HG03045 (cell line): ENCODE results near the gene HELZ.
"Not testable (repeated sequence)": the region's sequence is repeated elsewhere in the genome, so short reads cannot be mapped to it uniquely, and the experiment has no call there.

Experiments used
- ATAC-seq: cut with Tn5 transposase; IDR thresholded peaks from one replicate; pipeline ENCODE4 v1.9.1; 2021; ENCODE audit warnings: mild to moderate bottlenecking, moderate library complexity; ENCODE audit not compliant: unreplicated experiment

Gene HELZ

DNA sequence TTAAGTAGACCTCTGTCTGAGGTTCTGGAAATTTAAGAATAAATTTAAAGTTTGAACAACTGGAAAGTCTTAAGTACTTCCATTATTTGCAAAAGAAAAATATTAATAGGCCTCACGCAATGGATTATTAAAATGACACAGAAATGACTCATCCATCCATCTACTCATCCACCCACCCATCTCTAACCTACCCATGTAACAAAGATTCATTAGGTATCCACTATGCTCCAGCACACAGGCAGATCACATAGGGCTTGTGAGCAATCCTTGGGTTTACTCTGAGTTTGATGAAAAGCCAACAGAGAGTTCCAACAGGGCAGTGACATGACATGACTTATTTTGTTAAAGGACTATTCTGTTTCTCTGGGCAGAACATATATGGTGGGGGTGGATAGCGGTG is 93.3 kb downstream of the HELZ start:
- ATAC-seq, result no peak

DNA sequence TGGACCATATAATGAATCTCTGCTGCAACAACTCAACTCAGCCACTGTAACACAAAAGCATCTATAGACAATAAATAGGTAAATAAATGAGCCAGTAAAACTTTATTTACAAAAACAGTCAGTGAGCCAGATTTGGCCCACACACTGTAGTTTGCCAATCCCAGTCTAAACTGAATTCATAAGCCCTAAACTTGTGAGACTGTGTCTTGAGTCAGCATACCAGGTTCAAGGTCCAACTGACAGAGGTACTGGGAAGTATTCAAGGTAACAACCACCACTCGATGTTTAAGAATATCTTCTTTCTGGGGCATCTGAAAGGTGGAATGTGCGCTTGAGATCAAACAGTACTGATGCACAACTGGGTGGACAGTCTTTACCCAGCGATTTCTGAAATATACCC is 94.2 kb downstream of the HELZ start:
- no peak for ATAC-seq

DNA sequence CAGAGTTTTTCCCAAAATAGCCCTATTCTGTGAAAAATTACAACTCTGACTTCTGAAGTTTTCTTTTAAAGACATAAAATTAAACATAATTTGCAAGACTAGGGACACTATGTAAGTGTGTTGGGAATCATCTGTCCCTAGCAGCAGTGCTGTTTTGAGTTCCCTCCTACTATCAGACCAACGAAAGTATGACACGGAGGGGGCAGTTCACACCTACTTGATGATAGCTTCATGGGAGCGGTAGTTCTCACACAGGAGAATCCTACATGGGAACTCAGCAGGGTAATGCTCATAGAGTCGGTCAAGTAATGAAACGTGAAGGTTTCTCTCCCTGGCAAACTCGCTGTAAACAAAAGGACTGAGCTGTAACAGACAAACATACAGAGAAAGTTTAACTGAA is 96.6 kb downstream of the HELZ start:
- ATAC-seq, result no peak

DNA sequence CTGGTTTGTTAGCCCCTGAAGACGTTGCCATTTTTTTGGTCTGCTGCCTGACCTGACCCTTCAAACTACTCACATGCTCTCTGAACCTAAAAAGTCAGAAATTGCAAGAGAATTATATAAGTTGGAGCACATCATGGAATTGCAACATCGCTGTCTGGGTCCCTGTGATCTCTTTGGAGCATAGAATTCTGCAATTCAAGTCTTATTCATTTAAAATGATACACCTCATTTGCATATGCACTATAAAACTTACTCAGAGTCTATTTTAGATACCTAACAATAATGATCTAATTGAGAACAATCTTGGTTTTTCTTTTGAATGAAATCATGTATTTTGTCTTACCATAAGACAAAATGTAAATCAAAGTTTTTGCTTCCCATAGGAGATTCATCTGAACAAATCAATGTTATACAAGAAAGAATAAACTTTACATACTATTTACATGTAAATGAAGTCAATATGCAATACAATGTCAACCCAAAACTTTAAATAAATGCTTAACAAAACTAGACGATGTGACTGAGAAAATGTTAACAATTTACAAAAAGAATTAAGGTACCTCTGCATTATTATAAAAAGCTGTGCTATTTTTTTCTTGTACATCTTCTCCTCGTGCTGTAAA is 99.7 kb downstream of the HELZ start:
- ATAC-seq, result no peak

DNA sequence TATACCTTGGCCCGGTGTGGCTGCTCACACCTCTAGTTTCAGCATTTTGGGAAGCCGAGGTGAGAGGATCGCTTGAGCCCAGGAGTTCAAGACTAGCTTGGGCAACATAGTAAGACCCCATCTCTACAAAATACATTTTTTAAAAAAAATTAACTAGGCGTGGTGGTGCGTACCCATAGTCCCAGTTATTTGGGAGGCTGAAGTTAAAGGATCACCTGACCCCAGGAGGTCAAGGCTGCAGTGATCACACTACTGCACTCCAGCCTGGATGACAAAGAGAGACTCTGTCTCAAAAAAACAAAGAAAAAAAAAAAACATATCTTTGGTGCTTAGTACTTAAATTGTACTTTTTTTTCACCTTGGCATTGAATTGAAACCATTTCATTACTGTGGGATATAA is 101.7 kb downstream of the HELZ start:
- ATAC-seq, result no peak

DNA sequence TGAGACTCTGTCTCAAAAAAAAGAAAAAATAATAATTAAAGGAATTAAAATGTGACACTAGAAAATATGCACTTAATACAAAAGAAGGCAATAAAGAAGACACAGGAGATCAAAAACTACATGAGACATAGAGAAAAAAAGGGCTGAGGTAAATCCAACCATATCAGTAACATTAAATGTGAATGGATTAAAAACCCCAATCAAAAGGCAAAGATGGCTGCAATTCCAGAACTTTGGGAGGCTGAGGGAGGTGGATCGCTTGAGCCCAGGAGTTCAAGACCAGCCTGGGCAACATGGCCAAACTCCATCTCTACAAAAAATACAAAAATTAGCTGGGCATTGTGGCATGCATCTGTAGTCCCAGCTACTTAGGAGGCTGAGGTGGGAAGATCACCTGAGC is 103.0 kb downstream of the HELZ start:
- not testable (repeated sequence) for ATAC-seq

DNA sequence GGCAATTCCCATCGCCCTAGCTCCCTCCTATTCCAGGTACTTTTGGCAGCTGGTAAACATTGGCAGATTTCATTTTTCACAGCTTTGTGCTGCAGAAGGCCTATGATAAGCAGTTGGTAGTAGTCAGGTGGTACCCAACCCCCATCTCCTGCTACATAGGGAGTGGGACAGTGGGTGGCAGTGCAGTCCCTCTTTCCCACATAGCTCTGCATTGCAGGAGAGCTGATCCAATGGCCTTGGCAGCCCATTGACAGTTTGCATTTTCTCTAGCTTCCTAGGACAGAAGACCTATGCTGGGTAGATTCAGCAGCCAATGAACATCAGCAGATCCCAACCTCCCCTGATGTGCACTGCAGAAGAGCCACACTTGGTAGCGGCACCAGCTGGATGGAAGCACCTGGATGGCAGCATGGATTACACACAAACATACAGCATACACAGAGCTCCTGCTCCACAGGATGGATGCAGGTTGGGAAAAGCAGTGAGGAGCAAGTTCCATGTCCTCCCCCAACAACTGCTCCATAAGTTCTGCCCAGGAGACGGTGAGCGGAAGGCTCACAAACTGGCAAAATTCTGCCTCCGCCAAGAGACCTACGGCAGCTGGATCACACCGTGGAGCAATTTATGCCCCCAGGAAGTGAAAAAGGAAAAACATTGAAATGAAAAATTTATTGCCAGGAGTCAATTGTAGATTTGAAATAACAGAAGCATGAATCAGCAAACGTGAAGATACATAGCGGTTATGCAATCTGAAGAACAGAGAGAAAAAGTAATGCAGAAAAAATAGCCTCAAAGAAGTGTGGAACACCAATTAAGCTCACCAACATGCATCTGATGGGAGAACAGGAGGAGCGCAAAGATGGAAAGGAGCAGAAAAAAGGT is 105.0 kb downstream of the HELZ start:
- no peak for ATAC-seq

DNA sequence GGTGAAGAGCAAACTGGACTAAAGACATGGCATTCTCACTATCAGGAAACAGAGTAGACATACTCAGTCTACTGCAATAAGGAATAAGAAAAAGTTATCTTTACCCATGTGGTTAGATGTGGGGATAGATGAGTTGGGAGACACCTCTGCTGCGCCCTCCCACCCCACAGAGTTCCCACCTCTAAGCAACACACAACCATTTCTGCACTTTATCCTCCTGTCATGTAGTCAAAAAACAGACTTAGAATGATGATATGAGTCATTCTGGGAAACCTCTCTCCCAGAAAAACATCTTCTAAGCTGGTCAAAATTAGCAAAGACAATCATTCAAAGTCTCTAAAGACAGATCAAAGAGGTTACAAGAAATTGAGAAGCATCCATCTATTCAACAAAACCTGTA is 105.7 kb downstream of the HELZ start:
- ATAC-seq, result no peak

DNA sequence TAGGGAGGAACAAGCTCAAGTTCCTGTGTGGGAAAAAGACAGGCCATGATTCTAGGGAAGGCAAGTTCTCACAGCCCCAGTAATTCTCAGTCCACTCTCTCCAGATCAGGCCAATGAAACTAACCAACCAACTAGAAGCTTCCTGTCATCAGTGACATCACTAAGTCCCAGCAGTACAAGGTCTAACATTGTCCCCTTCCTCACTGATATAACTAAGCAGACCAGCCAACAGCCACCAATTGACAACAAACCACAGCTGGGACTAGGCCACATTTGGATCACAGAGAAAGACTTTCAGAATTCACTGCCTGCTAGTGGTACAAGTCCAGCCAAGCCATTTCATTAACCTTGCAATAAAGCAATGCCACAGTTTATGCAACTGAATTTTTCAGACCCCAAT is 106.6 kb downstream of the HELZ start:
- no peak for ATAC-seq

DNA sequence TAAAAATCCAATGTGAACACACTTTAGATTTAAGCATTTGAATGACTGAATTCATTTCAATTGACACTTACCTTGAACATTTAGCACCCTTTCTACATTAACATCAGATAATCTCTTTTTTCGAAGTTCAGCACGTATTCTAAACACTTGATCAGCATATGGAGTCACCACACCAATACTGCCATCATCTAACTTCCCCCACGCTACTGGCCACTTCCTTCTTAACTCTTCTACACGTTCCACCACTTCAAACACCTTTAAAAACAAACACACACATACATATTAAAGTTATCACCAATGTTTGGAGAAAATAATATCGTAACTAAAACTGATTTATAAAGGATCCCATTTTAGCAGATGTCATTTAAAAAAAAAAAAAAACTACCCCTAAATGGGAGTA is 107.1 kb downstream of the HELZ start:
- no peak for ATAC-seq

DNA sequence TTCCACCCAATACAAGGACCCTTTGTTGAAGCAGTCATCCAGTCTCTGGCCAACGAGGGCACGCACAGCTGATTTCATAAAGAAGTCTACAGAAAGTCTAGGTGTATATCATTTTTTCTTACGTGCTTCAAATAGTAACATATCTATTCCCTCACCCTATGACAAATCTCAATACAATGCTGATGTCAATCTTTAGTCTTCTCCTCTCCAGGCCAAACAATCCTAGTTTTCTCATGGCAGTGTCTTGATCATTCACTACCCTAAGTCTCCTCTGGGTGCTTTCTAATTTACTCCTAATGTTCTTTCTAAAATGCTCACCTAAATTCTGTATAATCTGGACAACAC is 108.0 kb downstream of the HELZ start:
- ATAC-seq, result no peak

DNA sequence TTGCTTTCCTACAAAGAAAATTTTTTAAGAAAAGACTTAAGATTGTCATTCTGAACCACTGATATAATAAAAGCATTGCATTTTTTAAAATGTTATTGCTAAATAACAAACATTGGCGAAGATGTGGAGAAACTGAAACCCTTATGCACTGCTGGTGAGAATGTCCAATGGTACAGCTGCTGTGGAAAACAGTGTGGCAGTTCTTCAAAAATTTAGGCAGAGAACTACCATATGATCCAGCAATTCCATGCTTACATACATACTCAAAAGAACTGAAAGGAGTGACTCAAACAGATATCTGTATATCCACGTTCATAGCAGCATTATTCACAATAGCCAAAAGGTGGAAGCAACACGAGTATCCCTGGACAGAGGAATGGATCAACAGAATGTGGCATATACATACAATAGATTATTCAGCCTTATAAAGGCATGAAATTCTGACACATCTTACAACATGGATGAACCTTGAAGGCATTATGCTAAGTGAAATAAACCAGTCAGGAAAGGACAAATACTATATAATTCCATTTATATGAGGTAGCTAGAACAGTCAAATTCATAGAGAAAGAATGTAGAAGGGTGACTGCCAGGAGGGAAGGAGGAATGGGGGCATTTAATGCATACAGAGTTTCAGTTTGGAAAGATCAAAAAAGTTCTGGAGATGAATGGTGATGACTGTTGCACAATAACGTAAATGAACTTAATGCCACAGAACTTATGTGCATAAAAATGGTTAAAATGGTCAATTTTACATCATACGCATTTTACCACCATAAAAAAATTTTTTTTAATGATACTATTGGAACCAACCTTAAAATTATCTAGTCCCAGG is 108.6 kb downstream of the HELZ start:
- ATAC-seq, result no peak

DNA sequence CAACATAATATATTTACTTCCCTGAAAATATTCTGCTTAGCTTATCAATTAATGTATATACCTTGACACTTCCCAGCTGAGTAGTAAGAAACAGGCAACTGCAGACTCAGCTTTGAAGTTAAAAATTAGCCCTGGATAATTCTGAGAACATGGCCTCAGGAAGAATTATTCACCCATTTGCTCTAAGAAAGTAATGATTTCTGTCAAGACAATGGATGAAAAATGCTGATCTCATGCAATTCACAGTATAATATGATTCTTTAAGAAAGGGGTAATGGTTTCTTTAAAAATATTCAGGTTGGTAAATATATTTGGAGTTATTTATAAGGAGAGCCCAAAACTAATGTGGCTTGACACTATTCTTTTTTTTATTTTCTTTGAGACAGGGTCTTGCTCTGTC is 111.8 kb downstream of the HELZ start:
- ATAC-seq, result no peak

DNA sequence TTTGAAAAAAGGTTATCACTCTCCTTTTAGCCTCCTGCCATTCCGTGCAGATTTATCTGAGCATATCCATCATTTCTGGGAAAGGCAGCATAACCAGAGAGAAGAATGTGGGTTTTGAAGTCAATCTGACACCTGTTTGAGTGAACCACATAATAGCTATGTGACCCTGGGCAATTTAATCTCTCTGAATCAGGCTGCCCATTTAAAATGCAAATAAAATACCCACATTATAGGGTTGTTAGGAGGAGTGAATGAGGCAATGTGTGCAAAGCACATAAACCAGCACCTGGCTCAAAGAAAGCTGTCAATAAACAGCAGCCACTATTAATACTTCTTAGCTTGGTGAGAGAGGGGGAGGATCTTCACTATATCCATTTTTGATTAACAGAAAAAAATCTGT is 112.6 kb downstream of the HELZ start:
- no peak for ATAC-seq

DNA sequence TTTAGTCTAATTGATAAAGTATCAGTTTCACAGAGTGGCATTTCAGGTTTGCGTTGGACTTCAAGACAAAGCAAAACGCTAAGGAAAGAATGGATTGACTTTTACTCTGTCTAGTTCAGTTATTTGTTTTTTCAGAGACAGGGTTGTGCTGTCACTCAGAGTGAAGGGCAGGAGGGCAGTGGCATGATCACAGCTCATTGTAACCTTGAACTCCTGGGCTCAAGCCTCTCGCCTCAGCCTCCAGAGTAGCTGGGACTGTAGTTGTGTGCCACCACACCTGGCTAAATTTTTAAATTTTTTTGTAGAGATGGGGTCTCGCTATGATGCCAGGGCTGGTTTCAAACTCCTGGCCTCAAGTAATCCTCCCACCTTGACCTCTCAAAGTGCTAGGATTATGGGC is 114.2 kb downstream of the HELZ start:
- no peak for ATAC-seq

DNA sequence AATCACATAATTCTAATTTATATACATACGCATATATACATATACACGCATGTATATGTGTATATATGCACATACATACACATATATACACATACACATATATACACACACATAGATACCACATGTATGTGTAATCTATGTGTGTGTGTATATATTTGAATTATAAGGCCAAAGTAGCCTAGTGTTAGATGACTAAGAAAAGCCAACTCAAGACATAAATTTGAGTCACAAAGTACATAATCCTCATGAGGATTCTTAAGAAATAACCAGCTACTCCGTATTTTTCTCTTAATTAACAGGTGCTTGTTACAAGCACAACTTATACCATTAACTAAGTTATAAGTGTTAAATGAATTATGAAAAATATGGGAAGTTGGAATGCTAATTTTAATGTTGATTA is 115.7 kb downstream of the HELZ start:
- no peak for ATAC-seq

DNA sequence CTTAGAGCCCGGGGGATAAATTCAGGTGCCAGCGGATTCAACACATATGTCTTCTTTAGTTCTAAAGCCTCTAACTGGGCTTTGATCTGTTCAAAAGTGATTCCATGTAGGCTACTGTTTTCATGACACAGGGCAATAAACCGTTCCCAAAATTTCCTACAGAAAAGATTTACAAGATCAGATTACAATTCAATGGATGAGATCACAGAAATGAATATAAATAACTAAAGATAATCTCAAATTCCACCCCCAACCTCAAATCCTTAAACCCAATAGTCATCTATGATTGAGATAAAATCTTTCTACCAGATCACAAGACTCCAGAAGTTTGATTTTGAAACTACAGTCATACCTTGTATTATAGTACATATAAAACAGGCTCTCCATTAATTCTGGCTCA is 116.3 kb downstream of the HELZ start:
- no peak for ATAC-seq

DNA sequence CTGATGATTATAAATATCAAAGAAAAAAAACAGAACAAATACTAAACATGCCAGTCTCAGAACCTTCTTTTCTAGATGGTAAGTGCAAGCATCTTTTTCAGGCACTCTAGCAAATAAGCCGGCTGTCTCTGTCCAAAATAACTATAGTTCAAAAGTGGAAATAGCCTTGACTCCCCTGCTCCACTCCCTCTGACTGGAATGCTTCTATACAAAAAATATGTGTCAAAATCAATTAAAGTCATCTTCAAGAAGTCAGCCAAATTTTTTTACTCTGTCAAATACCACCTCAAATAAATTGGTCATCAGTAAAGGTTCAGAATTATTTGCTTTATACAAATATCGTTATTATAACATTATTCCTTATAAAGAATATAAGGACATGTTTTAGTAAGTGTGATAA is 117.1 kb downstream of the HELZ start:
- no peak for ATAC-seq

DNA sequence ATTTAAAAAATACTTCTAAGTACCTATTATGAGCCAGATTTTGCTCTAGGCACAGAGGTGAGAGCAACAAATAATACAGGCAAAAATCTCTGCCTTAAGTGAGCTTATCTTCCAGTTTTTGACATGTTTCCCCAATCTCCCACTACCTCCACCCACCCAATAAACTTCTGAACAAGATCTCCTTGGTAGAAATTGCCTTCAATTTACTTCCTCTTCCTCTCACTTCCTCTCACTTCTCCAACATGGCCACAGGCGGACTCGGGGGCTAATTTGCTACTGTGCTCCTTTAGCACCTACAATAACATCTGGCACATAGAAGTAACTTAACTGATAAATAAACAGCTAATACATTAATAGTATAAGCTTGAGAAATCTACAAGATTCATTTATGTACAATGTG is 118.0 kb downstream of the HELZ start:
- ATAC-seq, result no peak

DNA sequence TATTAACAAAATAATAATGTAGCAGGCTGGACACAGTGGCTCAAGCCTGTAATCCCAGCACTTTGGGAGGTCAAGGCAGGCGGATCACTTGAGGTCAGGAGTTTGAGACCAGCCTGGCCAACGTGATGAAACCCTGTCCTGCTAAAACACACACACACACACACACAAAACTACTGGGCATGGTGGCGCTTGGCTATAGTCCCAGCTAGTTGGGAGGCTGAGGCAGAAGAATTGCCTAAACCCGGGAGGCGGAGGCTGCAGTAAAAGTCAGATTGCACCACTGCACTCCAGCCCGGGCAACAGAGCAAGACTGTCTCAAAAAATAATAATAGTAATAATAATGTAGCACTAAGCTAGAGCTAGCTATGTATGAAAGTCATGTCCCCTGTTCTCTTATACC is 118.5 kb downstream of the HELZ start:
- not testable (repeated sequence) for ATAC-seq

DNA sequence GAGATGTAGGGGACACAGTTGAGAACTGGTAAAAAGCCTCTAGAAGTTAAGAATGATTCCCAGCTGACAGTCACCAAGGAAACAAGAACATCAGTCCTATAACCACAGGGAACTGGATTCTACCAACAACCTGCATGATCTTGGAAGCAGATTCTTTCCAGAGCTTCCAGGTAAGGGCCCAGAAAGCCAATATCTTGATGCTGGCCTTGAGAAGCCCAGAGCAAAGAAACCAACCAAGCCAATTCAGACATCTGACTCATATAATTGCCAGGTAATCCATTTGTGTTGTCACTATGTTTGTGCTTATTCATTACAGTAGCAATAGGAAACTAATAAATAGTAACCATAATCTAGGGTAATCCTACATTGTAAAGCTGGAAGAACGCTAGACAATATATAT is 119.1 kb downstream of the HELZ start:
- ATAC-seq, result no peak

DNA sequence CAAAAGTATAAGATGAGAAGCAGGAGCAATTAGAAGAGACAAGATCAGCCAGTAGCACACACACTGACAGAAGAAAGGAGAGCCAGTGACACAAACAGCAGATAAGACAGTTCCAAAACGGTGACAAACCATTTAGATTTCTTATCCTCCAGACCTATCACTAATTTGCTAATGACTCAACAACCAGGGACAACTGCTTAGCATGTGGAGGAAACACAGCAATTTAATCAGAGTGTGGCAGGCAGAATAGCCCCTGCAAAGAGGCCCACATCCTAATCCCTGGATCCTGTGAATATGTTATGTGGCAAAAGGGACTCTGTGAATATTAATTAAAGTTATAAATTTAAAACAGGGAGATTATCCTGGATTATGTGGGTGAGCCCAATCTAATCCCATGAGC is 119.6 kb downstream of the HELZ start:
- ATAC-seq, result no peak
